BJ (cell line): ENCODE measurements around the gene SF3B1. TPM values are rescaled to one million over a fixed set of nuclear protein-coding genes. Genes with fewer than 3 reads are reported as not detected.
"Not testable (repeated sequence)": the region's sequence is repeated elsewhere in the genome, so short reads cannot be mapped to it uniquely, and the experiment has no call there.

Experiments used
- CTCF ChIA-PET: fragments of 350-600 bp; formaldehyde crosslinking; extraction: SDS; loops from one replicate; lab custom pipeline; 2021; ENCODE audit warnings: antibody characterized with exemption, inconsistent platforms; lab: Yijun Ruan, JAX
- POLR2A ChIA-PET: fragments of 300-600 bp; sonication (Branson Sonifier 250); formaldehyde crosslinking; extraction: SDS; loops from one replicate; lab custom pipeline; 2021; ENCODE audit warnings: antibody characterized with exemption; lab: Charles Lee
- DNase-seq: peaks from one replicate; pipeline ENCODE4 v3.0.0-alpha.2; 2011; ENCODE audit warnings: low read depth
- H3K27me3 ChIP-seq: 2 replicates; pipeline ENCODE4 v1.6.0; 2011; ENCODE audit warnings: low read length; ENCODE audit not compliant: control insufficient read depth, insufficient read depth
- H3K36me3 ChIP-seq: 2 replicates; pipeline ENCODE4 v1.5.1; 2011; ENCODE audit warnings: low read length; ENCODE audit not compliant: control insufficient read depth, insufficient read depth
- H3K4me3 ChIP-seq: 2 replicates; pipeline ENCODE4 v1.5.1; 2011; ENCODE audit warnings: low read depth, mild to moderate bottlenecking, control low read depth, low read length
- CTCF ChIP-seq: IDR thresholded peaks from 2 replicates; pipeline ENCODE4 v1.5.1; 2011; ENCODE audit warnings: low read depth, mild to moderate bottlenecking, control low read depth, inconsistent platforms, low read length, moderate library complexity; ENCODE audit not compliant: insufficient read depth
- polyA plus RNA-seq: library from polyadenylated mRNA; depleted of rRNA; stranded (reverse); fragments of >200 nt; gene quantifications from 2 replicates; pipeline ENCODE4 v1.2.3, GENCODE V29; 2011

Gene SF3B1
- polyA plus RNA-seq, 1 experiment = 187 TPM

DNA sequence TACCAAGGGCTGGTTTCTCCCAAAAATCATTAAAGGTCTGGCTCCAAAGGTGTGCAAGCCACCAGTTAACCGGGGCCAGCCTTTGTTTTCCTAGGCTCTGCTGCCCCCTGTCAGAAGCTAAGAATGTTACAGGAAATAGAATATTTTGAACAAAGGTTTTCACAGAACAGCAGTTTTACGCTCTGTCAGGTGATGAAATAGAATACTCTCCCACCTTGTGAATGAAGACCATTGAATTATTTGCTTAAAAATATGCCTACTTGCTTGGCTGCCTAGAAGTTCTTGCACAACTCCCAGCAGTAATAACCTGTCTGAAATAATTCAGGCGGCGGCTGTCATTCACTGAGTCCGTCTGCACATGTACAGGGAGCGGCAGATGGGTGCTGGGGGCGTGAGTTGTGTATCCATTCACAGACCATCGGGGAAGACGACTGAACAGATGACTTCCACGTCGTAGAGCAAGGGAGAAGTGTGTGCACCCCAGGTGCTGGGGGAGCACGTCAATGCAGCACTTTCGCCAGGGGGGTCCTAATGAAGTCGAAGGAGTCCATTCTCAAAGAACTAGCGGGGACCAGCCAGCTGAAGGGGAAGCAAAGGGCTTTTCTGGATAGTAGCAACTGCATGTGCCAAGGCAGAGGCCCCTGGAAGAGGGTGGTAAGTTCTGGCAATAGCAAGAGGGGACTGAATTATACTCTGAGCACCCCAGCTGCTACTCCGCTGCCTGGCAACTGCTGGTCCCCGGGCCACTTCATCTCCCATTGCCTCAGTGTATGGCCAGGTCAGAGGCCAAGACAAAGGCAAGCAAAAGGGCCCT is 56.1 kb downstream of the SF3B1 start:
- CTCF ChIA-PET = interaction anchor here (0.6 to 2.2 kb wide), 15 partner anchors 9 to 369 kb away, joined by 3 to 12 read pairs (median 4); partner anchors contain the start of gene ANKRD44
- no peaks in the 10 kb centered on the region; the same call in 1 of the 2 replicates for H3K27me3 ChIP-seq
- peak; percentile 72 for TF ChIP-seq CTCF
- no peak for DNase-seq
- no peaks in the 10 kb centered on the region for H3K36me3 ChIP-seq
- H3K4me3 ChIP-seq = no peak overlapping the region
- POLR2A ChIA-PET = no interaction called here

GRCh38 chr2:197378086-197378485 is 56.7 kb downstream of the SF3B1 start:
- no peak for TF ChIP-seq CTCF
- Histone ChIP-seq H3K4me3 (no peak overlapping the region), H3K36me3 (no peaks in the 10 kb centered on the region), H3K27me3 (no peaks in the 10 kb centered on the region; the same call in 1 of the 2 replicates)
- no peak for DNase-seq
- ChIA-PET CTCF (interaction anchor here (0.6 to 2.2 kb wide), 15 partner anchors 9 to 588 kb away, joined by 3 to 12 read pairs (median 4); partner anchors contain the start of gene ANKRD44), POLR2A (no interaction called here)

DNA sequence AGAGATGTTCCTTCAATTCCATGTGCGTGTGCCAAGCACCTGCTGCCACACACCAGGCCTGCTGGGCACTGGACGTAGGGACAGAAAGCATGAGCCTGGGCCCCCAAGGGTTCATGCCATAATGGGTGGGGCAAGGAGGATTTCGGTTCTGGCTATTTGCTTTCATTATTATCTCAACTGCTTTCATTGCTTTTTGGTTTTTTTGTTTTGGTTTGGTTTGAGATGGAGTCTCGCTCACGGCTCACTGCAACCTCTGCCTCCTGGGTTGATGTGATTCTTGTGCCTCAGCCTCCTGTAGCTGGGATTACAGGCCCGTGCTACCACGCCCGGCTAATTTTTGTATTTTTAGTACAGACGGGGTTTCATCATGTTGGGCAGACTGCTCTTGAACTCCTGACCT is 57.2 kb downstream of the SF3B1 start:
- POLR2A ChIA-PET = no interaction called here
- Histone ChIP-seq H3K36me3 (no peaks in the 10 kb centered on the region), H3K27me3 (no peaks in the 10 kb centered on the region; the same call in 1 of the 2 replicates), H3K4me3 (no peak overlapping the region)
- DNase-seq = no peak
- CTCF ChIA-PET = interaction anchor here (0.6 to 2.2 kb wide), 8 partner anchors 8 to 587 kb away, joined by 3 to 12 read pairs (median 5); partner anchors contain the start of gene ANKRD44
- TF ChIP-seq CTCF = no peak

- CTCF ChIA-PET = interaction anchor here (1.4 kb wide), 1 partner anchor 259 kb away, joined by 4 read pairs; no protein-coding TSS in a partner anchor
These were observed 62.2 kb downstream of the SF3B1 start for GRCh38 chr2:197372592-197372991.

GRCh38 chr2:197370664-197371063 is 64.2 kb downstream of the SF3B1 start:
- H3K4me3 ChIP-seq, POLR2A ChIA-PET, DNase-seq, H3K36me3 ChIP-seq, H3K27me3 ChIP-seq: not testable (repeated sequence)
- CTCF ChIA-PET = interaction anchor here (0.7 to 2.2 kb wide), 2 partner anchors 8 to 245 kb away, joined by 3 to 10 read pairs; no protein-coding TSS in a partner anchor

More at GRCh38 chr2:197372592-197372991, 62.2 kb downstream of the SF3B1 start:
- POLR2A ChIA-PET = no interaction called here
- no peak for DNase-seq
- Histone ChIP-seq H3K4me3 (no peak overlapping the region), H3K27me3 (no peaks in the 10 kb centered on the region), H3K36me3 (no peaks in the 10 kb centered on the region)
- no peak for TF ChIP-seq CTCF
